Measurements from ENCODE around the gene GPAT3.

Gene GPAT3

DNA sequence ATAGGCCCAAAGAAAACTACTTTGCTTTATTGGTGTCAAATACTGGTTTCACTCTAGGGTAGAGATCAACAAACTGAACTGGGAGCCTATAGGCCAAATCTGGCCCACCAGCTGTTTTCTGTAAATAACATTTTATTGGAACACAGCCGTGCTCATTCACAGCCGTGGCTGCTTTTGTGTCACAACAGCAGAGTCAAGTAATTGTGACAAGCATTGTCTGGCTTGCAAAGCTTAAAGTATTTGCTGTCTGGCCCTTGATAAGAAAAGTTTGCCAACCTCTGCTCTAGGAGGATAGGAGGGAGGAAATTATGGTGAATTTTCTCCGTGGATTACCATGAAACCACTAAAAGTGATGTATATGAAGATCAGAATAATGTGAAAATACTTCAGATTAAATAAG lies 53.4 kb downstream of the GPAT3 start:
- no peak for TF ChIP-seq CTCF (IDR thresholded peaks at IDR 0.05; ENCODE audit: borderline replicate concordance, control extremely low read depth, extremely low read depth, insufficient read depth, missing control alignments)
- DNase-seq (ENCODE audit: low spot score): no peak
- in situ Hi-C loops (cut with MboI; ENCODE audit: low sequenced_read_pairs, unreplicated experiment): no loop called here

- DNase-seq (ENCODE audit: low spot score): no peak
- in situ Hi-C loops (cut with MboI; ENCODE audit: low sequenced_read_pairs, unreplicated experiment): no loop called here
- no peak for TF ChIP-seq CTCF (IDR thresholded peaks at IDR 0.05; ENCODE audit: borderline replicate concordance, control extremely low read depth, extremely low read depth, insufficient read depth, missing control alignments)
These were observed 55.1 kb downstream of the GPAT3 start for GRCh38 chr4:83591056-83591455.

DNA sequence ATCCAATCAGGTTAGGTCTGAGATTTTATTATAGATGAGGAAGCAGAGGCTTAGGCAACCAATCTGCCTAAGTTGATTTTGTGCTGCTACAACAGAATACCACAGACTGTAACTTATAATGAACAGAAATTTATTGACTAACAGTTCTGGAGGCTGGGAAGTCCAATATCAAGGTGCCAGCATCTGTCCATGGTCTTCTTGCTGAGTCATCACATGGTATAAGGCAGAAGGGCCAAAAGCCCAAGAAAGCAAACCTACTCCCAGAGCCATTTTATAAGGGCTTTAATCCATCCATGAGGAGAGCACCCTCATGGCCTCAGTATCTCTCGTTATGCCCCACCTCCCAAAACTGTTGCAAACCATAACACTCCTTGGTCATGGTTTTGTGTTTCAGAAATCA lies 55.8 kb downstream of the GPAT3 start:
- DNase-seq (ENCODE audit: low spot score): no peak
- in situ Hi-C loops (cut with MboI; ENCODE audit: low sequenced_read_pairs, unreplicated experiment): no loop called here
- no peak for TF ChIP-seq CTCF (IDR thresholded peaks at IDR 0.05; ENCODE audit: borderline replicate concordance, control extremely low read depth, extremely low read depth, insufficient read depth, missing control alignments)

GRCh38 chr4:83599183-83599582 lies 63.3 kb downstream of the GPAT3 start:
- in situ Hi-C loops (cut with MboI; ENCODE audit: low sequenced_read_pairs, unreplicated experiment): no loop called here
- DNase-seq (ENCODE audit: low spot score): no peak
- TF ChIP-seq CTCF (IDR thresholded peaks at IDR 0.05; ENCODE audit: borderline replicate concordance, control extremely low read depth, extremely low read depth, insufficient read depth, missing control alignments): no peak

GRCh38 chr4:83603129-83603528 lies 67.2 kb downstream of the GPAT3 start:
- TF ChIP-seq CTCF (IDR thresholded peaks at IDR 0.05; ENCODE audit: borderline replicate concordance, control extremely low read depth, extremely low read depth, insufficient read depth, missing control alignments): no peak
- in situ Hi-C loops (cut with MboI; ENCODE audit: low sequenced_read_pairs, unreplicated experiment): no loop called here
- DNase-seq (ENCODE audit: low spot score): no peak

DNA sequence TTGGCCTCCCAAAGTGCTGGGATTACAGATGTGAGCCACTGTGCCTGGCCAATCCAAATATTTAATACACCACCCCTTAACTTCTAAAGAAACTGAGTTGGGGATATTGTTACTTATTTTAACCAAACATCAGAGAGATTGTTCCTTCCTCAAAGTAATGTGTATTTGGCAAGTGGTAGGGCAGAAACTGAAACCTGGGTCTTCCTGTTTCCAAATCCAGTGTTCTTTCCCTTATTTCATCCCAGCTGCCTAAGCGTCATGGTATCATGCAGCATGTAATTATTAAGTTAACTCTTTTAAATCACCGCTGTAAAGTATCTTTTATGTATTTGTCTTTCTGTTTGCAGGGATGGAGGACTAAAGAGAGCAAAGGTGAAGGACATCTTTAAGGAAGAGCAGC lies 68.4 kb downstream of the GPAT3 start:
- no peak for TF ChIP-seq CTCF (IDR thresholded peaks at IDR 0.05; ENCODE audit: borderline replicate concordance, control extremely low read depth, extremely low read depth, insufficient read depth, missing control alignments)
- no peak for DNase-seq (ENCODE audit: low spot score)
- in situ Hi-C loops (cut with MboI; ENCODE audit: low sequenced_read_pairs, unreplicated experiment): no loop called here

DNA sequence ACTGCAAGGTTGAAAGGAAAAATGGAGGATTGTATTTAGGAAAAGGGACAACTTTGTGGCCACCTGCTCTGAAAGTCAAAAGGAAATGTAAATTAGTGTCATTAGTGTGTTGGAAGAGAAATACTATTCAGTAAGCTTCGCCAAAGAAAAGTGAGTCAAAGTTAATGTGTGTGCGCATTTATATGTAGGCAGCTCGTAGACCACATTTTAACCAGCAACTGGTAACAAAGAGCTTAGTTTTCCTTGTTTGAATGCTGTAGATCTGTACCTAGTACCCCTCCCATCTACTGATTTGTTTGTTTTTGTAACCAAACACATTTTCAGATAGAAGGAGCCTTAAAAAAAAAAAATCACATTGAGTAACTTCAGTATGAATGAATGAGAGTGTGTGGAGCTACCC lies 69.3 kb downstream of the GPAT3 start:
- DNase-seq (ENCODE audit: low spot score): no peak
- in situ Hi-C loops (cut with MboI; ENCODE audit: low sequenced_read_pairs, unreplicated experiment): no loop called here
- TF ChIP-seq CTCF (IDR thresholded peaks at IDR 0.05; ENCODE audit: borderline replicate concordance, control extremely low read depth, extremely low read depth, insufficient read depth, missing control alignments): no peak

Measured in GM13976 (cell line).